GM18909 (cell line): ENCODE results near the gene ITPKC.
"Not testable (repeated sequence)": the region's sequence is repeated elsewhere in the genome, so short reads cannot be mapped to it uniquely, and the experiment has no call there.

Experiments
- ATAC-seq: cut with Tn5 transposase; IDR thresholded peaks from one replicate; pipeline ENCODE4 v1.9.1; 2021; ENCODE audit warnings: mild to moderate bottlenecking; ENCODE audit not compliant: unreplicated experiment, poor library complexity

The ITPKC gene

GRCh38 chr19:40756502-40757110 lies 39.7 kb downstream of the ITPKC start:
- ATAC-seq: no peak

- ATAC-seq: no peak
Measured at GRCh38 chr19:40758491-40758890, 41.6 kb downstream of the ITPKC start.

- ATAC-seq: no peak
Measured at GRCh38 chr19:40759352-40759751, 42.4 kb downstream of the ITPKC start.

- ATAC-seq: no peak
Measured at GRCh38 chr19:40762754-40763470, 46.0 kb downstream of the ITPKC start.

GRCh38 chr19:40763526-40763925 lies 46.6 kb downstream of the ITPKC start:
- no peak for ATAC-seq

GRCh38 chr19:40763963-40764362 lies 47.1 kb downstream of the ITPKC start:
- no peak for ATAC-seq

- not testable (repeated sequence) for ATAC-seq
Measured at GRCh38 chr19:40766385-40766784, 49.5 kb downstream of the ITPKC start.

GRCh38 chr19:40768869-40769268 lies 52.0 kb downstream of the ITPKC start:
- no peak for ATAC-seq

GRCh38 chr19:40771101-40771862 lies 54.4 kb downstream of the ITPKC start:
- ATAC-seq: not testable (repeated sequence)

GRCh38 chr19:40774916-40775631 lies 58.2 kb downstream of the ITPKC start, which contains the start of gene MIA:
Gene MIA, plus strand, starts transcription at chr19:40775521. Its CDS starts 22 bp downstream, at chr19:40775543.
- ATAC-seq: no peak

GRCh38 chr19:40775632-40776022 lies 58.7 kb downstream of the ITPKC start:
- ATAC-seq: no peak

GRCh38 chr19:40776364-40776763 lies 59.5 kb downstream of the ITPKC start:
- no peak for ATAC-seq

GRCh38 chr19:40776932-40777644 lies 60.2 kb downstream of the ITPKC start:
- peak; percentile 61 for ATAC-seq

- ATAC-seq: no peak
Measured at GRCh38 chr19:40777645-40777936, 60.7 kb downstream of the ITPKC start.

GRCh38 chr19:40777937-40778705 lies 61.2 kb downstream of the ITPKC start, which contains the start of gene RAB4B:
Gene RAB4B, plus strand, starts transcription at chr19:40778247. Its CDS starts 129 bp downstream, at chr19:40778376.
- ATAC-seq: peak; percentile 67

- no peak for ATAC-seq
Measured at GRCh38 chr19:40778706-40779284, 61.9 kb downstream of the ITPKC start.

GRCh38 chr19:40780582-40780981 lies 63.7 kb downstream of the ITPKC start:
- no peak for ATAC-seq

- no peak for ATAC-seq
Measured at GRCh38 chr19:40781140-40781539, 64.2 kb downstream of the ITPKC start.

- ATAC-seq: no peak
Measured at GRCh38 chr19:40783711-40784110, 66.8 kb downstream of the ITPKC start.
